Common myeloid progenitor, CD34-positive (primary cell): ENCODE data around the gene ATP2B2.
A peak's percentile ranks its signal among the peaks of the same experiment; 100 is the strongest.

Experiments used
- CTCF ChIA-PET: fragments of 350-600 bp; sonication (Branson Sonifier 250); formaldehyde crosslinking; loops from one replicate; lab custom pipeline; 2021; ENCODE audit warnings: antibody characterized with exemption; lab: Charles Lee
- POLR2A ChIA-PET: fragments of 350-600 bp; sonication (Branson Sonifier 250); formaldehyde crosslinking; loops from one replicate; lab custom pipeline; 2021; ENCODE audit warnings: antibody characterized with exemption; lab: Charles Lee
- DNase-seq, 3 donors: peaks; one replicate each; pipeline versions ENCODE4 v3.0.0 to v3.0.0-alpha.2; 2013
- H3K27ac ChIP-seq, 2 experiments: 1 replicate in 1 of 2; 2 replicates in 1 of 2; pipeline ENCODE4 v1.7.0; 2013; ENCODE audit warnings: inconsistent platforms in 2 of 2, low read length in 2 of 2, mild to moderate bottlenecking in 2 of 2, low read depth in 1 of 2, moderate library complexity in 1 of 2; ENCODE audit not compliant: severe bottlenecking in 2 of 2, insufficient read depth in 1 of 2, poor library complexity in 1 of 2
- H3K27me3 ChIP-seq, 5 experiments: replicated peaks in 2 of 5; 1 replicate in 3 of 5; 2 replicates in 2 of 5; pipeline versions ENCODE4 v1.6.1 to v1.7.0; 2013; ENCODE audit warnings: low read length in 4 of 5, mild to moderate bottlenecking in 2 of 5, moderate library complexity in 2 of 5, inconsistent platforms in 1 of 5; ENCODE audit not compliant: insufficient read depth in 5 of 5, control insufficient read depth in 4 of 5
- H3K36me3 ChIP-seq, 4 experiments: 1 replicate in 2 of 4; 2 replicates in 2 of 4; pipeline versions ENCODE4 v1.6.1 to v1.7.0; 2013; ENCODE audit warnings: low read length in 3 of 4, control low read depth in 1 of 4, mild to moderate bottlenecking in 1 of 4; ENCODE audit not compliant: control insufficient read depth in 4 of 4, insufficient read depth in 4 of 4
- H3K4me1 ChIP-seq, 4 experiments: 1 replicate in 3 of 4; 2 replicates in 1 of 4; pipeline versions ENCODE4 v1.6.1 to v1.7.1; 2013; ENCODE audit warnings: low read length in 3 of 4, mild to moderate bottlenecking in 3 of 4, control low read depth in 1 of 4, inconsistent platforms in 1 of 4, moderate library complexity in 1 of 4; ENCODE audit not compliant: control insufficient read depth in 4 of 4, insufficient read depth in 4 of 4; ENCODE audit errors: control extremely low read depth in 1 of 4
- H3K4me3 ChIP-seq, 7 experiments: 1 replicate in 4 of 7; 2 replicates in 3 of 7; pipeline versions ENCODE4 v1.5.1 to v1.7.0; 2013; ENCODE audit warnings: mild to moderate bottlenecking in 7 of 7, low read length in 6 of 7, moderate library complexity in 6 of 7, inconsistent platforms in 2 of 7, low read depth in 2 of 7, control low read depth in 1 of 7; ENCODE audit not compliant: insufficient read depth in 4 of 7, control insufficient read depth in 1 of 7; ENCODE audit errors: extremely low read depth in 1 of 7
- H3K9me3 ChIP-seq, 5 experiments: 1 replicate in 4 of 5; 2 replicates in 1 of 5; pipeline versions ENCODE4 v1.6.1 to v1.7.1; 2013; ENCODE audit warnings: low read length in 4 of 5, mild to moderate bottlenecking in 2 of 5, inconsistent platforms in 1 of 5, low read depth in 1 of 5, moderate library complexity in 1 of 5; ENCODE audit not compliant: control insufficient read depth in 4 of 5, insufficient read depth in 2 of 5; ENCODE audit errors: control extremely low read depth in 1 of 5
- WGBS: methylation state at CpG from one replicate; pipeline ENCODE4 v1.1.5; 2013; ENCODE audit not compliant: insufficient coverage; 5-methylcytosine and 5-hydroxymethylcytosine counted together

ATP2B2 gene

DNA sequence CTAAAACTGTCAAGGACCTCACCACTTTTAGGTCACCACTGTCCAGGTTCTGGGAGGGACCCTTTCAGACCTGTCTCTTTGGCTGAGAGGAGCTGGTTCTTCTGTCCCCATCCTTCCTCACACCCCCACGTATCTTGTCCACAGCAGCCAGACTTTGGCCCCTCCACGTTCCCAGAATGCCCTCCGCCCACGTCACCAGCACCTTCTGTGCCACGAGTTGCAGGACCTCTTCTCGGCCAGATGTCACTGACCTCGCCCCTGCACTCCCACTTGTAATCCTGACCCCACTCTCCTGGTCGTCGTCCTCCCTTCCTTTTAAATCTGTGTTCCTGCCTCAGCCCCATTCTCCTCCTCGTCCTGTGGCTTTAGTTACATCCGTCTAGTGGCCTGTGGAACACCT lies 161.9 kb downstream of the ATP2B2 start:
- no peak for DNase-seq
- Histone ChIP-seq H3K4me1 (peaks cover 0 to 14% (median 11%) of the 10 kb centered on the region in 4 experiments), H3K36me3 (no peaks in the 10 kb centered on the region), H3K27ac (no peak overlapping the region), H3K27me3 (no peaks in the 10 kb centered on the region), H3K9me3 (no peaks in the 10 kb centered on the region), H3K4me3 (no peak overlapping the region)
- CTCF ChIA-PET, result interaction anchor here (0.6 to 4.0 kb wide), 9 partner anchors 8 to 396 kb away, joined by 3 to 28 read pairs (median 4); no protein-coding TSS in a partner anchor
- POLR2A ChIA-PET, result interaction anchor here (0.6 kb wide), 1 partner anchor 44 kb away, joined by 4 read pairs; no protein-coding TSS in a partner anchor
- 71% methylated on average over 11 of the region's 11 CpGs for WGBS

DNA sequence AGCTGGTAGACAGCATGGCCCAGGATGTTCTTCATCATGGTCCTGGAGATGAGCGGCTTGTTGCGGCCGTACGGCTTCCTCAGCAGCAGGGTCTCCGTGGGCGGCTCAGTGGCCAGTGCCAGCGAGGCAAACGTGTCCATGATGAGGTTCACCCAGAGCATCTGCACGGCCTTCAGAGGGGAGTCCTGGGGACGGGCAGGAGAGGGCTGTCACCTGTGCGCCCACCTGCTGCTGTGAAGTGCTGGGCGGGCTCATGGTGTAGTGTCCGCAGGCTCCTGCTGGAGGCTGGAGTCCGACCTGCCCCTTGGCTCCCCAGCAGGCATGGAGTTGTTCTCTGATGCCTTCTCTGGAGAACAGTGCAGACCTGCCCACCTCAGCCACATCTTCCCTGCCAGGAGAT lies 162.6 kb downstream of the ATP2B2 start:
- Histone ChIP-seq H3K4me1 (peaks cover 0 to 22% (median 19%) of the 10 kb centered on the region in 4 experiments), H3K27me3 (no peaks in the 10 kb centered on the region), H3K9me3 (no peaks in the 10 kb centered on the region), H3K36me3 (no peaks in the 10 kb centered on the region), H3K27ac (no peak overlapping the region), H3K4me3 (no peak overlapping the region)
- ChIA-PET CTCF (interaction anchor here (0.6 to 4.0 kb wide), 4 partner anchors 9 to 397 kb away, joined by 3 to 28 read pairs (median 4); no protein-coding TSS in a partner anchor), POLR2A (no interaction called here)
- DNase-seq, result no peak
- 97% methylated on average over 14 of the region's 14 CpGs for WGBS

DNA sequence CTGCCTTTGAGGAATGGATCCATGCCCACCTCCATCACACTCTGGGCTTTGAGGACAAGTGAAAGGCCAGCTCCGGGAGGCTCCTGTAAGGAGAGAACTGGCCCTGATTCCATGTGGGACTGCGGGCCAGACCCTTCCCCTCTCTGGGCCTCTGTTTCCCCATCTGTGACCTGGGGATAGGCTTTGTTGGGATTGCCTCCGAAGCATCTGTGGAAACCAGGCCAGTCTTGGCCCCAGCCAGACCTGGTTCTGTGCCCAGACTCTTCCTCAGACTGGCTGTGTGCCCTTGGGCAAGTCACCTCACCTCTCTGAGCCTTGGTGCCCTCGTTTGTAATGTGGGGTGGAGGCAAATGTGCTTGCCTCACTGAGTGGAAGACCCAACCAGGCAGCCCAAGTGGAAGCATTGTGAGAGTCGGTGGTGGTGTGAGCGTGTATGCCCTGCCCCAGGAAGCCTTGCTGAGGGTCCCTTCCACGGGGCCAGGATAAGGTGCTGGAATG lies 163.4 kb downstream of the ATP2B2 start:
- Histone ChIP-seq H3K9me3 (no peaks in the 10 kb centered on the region), H3K4me3 (no peak overlapping the region), H3K36me3 (no peaks in the 10 kb centered on the region), H3K27me3 (no peaks in the 10 kb centered on the region), H3K27ac (no peak overlapping the region), H3K4me1 (peaks cover 0 to 26% (median 24%) of the 10 kb centered on the region in 4 experiments)
- DNase-seq, result no peak
- 94% methylated on average over 7 of the region's 7 CpGs for WGBS
- ChIA-PET POLR2A (no interaction called here), CTCF (interaction anchor here (1.4 to 1.7 kb wide), 2 partner anchors 8 to 17 kb away, joined by 3 to 4 read pairs; no protein-coding TSS in a partner anchor)

DNA sequence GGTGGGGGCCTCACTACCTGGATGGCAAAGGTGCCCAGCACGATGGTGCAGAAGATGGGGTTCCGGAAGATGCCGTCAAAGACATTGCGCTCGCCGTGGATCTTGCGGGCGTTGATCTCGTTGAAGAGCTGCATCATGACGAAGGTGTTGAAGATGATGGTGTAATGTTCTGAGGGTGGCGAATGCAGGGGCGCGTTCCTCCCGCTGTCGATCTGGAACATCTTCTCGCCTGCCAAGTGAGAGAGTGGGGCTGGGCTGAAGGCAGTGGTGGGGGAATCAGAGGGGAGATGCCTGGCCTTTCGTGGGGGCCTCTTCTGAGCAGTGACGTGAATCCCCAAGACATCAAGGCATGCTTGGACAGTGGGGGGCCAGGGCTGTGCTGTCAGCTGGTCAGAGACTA lies 164.9 kb downstream of the ATP2B2 start:
- DNase-seq, result no peak
- Histone ChIP-seq H3K9me3 (no peaks in the 10 kb centered on the region), H3K27me3 (no peaks in the 10 kb centered on the region), H3K4me1 (peaks cover 0 to 26% (median 26%) of the 10 kb centered on the region in 4 experiments), H3K36me3 (no peaks in the 10 kb centered on the region), H3K27ac (no peak overlapping the region), H3K4me3 (no peak overlapping the region)
- ChIA-PET CTCF (interaction anchor here (1.8 to 2.7 kb wide), 3 partner anchors 10 to 398 kb away, joined by 4 to 7 read pairs (median 7); no protein-coding TSS in a partner anchor), POLR2A (interaction anchor here (1.2 kb wide), 1 partner anchor 17 kb away, joined by 4 read pairs; no protein-coding TSS in a partner anchor)
- 99% methylated on average over 12 of the region's 18 CpGs for WGBS

DNA sequence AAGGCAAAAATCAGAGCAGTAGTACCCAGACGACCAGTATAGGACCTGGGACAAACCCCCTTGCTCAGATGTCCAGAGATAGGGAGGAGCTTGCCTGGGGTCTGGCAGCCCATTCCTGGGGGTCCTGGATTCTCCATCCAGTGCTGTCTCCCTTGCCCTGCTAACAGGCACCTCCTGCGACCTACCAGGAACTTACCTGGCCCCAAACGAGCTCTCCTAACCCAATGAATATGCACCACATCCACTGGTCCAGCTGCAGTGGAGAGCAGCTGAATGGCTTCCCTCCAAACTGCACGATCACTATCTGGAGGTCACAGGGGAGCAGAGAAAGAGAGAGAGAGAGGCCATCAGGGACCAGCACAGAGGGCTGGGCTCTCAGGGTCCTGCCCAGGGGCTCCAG lies 165.3 kb downstream of the ATP2B2 start:
- no peak overlapping the region for H3K4me3 ChIP-seq
- 89% methylated on average over 2 of the region's 4 CpGs for WGBS
- POLR2A ChIA-PET, result interaction anchor here (1.2 kb wide), 1 partner anchor 17 kb away, joined by 4 read pairs; no protein-coding TSS in a partner anchor
- H3K9me3 ChIP-seq, result no peaks in the 10 kb centered on the region
- CTCF ChIA-PET, result interaction anchor here (0.7 to 2.7 kb wide), 6 partner anchors 9 to 913 kb away, joined by 3 to 7 read pairs (median 4); no protein-coding TSS in a partner anchor
- no peak for DNase-seq
- H3K4me1 ChIP-seq, result peaks cover 0 to 30% (median 29%) of the 10 kb centered on the region in 4 experiments
- H3K27ac ChIP-seq, result no peak overlapping the region
- no peaks in the 10 kb centered on the region for H3K36me3 ChIP-seq
- H3K27me3 ChIP-seq, result no peaks in the 10 kb centered on the region

DNA sequence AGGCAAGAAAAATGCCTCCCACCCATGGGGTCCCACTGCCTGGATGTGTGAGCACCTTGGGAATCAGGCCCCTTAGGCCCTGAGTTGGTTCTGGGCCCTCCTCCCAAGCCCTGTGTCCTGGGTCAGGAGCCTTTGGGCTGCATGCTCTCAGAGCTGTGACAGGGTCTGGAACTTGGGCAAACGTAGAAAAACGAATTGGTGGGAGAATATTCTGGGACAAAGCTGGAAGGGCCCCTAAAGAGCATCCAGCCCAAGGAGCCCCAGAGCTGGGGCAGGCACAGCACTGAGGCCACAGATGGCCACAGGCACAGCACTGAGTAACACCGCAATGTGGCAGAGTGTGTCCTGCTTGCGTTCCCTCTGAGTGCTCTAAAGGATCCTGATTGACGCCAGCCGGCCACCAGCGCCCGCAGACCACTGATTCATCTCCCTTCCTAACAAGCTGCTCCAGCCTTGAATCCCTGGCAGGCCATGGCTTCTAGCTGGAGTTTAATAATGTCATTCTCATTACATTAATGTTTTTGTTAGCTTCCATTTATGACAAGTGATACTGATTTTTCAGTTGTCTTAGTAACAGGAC lies 165.9 kb downstream of the ATP2B2 start:
- DNase-seq, result no peak
- H3K27me3 ChIP-seq, result no peaks in the 10 kb centered on the region
- peak overlapping the region in 1 of 7 experiments; percentile 13 for H3K4me3 ChIP-seq
- peaks cover 0 to 36% (median 30%) of the 10 kb centered on the region in 4 experiments for H3K4me1 ChIP-seq
- CTCF ChIA-PET, result interaction anchor here (0.7 to 2.7 kb wide), 9 partner anchors 9 to 914 kb away, joined by 3 to 10 read pairs (median 4); partner anchors contain the start of gene SEC13
- H3K27ac ChIP-seq, result no peak overlapping the region
- H3K9me3 ChIP-seq, result no peaks in the 10 kb centered on the region
- POLR2A ChIA-PET, result interaction anchor here (1.2 kb wide), 1 partner anchor 18 kb away, joined by 4 read pairs; no protein-coding TSS in a partner anchor
- WGBS, result 95% methylated on average over 4 of the region's 8 CpGs
- H3K36me3 ChIP-seq, result no peaks in the 10 kb centered on the region
